H54 (cell line): ENCODE measurements around the gene SEPHS1.
"Not testable (repeated sequence)": the region's sequence is repeated elsewhere in the genome, so short reads cannot be mapped to it uniquely, and the experiment has no call there.

Experiments
- DNase-seq: peaks from one replicate; pipeline ENCODE4 v3.0.0; 2011; ENCODE audit warnings: low spot score, mixed read lengths; ENCODE audit not compliant: insufficient read length
- FAIRE-seq: peaks from 3 replicates; lab custom pipeline; 2011; peaks lifted over from hg19 to GRCh38; lab: Jason Lieb, UNC
- POLR2A ChIP-seq: IDR thresholded peaks from 2 replicates; pipeline ENCODE4 v1.6.1; 2011; ENCODE audit warnings: low read depth, mild to moderate bottlenecking, low read length

Gene SEPHS1

DNA sequence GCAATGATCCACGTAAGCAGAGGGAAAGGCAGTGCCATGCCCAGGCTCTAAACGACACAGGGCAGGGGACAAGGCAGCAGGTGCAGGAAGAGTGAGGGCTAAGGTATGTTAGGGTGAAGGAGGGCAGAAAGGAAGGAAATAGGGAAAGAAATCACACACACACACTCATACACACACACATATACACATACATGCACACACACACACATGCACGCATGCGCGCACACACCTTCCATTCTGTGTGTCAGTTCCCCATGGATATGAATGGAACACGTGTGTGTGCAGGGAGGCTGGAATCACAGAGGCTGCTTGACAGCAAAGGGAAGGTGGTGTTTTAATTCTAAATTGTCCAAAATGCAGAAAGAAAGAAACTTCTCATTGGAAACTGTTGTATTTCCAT, 42.0 kb downstream of the SEPHS1 start:
- DNase-seq (no peak), FAIRE-seq (no peak)
- TF ChIP-seq POLR2A: no peak

DNA sequence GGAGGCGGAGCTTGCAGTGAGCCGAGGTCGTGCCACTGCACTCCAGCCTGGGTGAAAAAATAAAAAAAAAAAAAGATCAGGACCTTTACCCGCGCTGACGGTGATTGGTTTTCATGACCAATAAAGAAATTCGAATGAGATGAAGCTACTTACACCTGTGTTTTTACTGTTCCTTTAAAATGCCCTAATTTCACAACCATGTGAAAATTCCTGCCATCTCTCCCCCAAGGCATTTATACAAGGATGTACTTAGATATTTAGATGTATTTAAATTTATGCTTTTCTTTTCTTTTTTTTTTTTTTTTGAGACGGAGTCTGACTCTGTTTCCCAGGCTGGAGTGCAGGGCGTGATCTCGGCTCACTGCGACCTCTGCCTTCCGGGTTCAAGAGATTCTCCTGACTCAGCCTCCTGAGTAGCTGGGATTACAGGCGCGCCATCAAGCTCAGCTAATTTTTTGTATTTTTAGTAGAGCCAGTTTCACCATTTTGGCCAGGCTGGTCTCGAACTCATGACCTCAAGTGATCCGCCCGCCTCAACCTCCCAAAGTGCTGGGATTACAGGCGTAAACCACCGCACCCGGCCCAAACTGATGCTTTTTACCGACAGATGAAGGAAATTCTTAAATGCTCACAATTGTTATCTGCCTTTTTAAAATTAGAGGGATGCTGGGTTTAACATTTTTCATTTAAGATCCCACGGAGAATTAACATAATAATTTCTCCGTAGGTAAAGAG, 45.1 kb downstream of the SEPHS1 start:
- TF ChIP-seq POLR2A: no peak
- no peak for FAIRE-seq
- no peak for DNase-seq

DNA sequence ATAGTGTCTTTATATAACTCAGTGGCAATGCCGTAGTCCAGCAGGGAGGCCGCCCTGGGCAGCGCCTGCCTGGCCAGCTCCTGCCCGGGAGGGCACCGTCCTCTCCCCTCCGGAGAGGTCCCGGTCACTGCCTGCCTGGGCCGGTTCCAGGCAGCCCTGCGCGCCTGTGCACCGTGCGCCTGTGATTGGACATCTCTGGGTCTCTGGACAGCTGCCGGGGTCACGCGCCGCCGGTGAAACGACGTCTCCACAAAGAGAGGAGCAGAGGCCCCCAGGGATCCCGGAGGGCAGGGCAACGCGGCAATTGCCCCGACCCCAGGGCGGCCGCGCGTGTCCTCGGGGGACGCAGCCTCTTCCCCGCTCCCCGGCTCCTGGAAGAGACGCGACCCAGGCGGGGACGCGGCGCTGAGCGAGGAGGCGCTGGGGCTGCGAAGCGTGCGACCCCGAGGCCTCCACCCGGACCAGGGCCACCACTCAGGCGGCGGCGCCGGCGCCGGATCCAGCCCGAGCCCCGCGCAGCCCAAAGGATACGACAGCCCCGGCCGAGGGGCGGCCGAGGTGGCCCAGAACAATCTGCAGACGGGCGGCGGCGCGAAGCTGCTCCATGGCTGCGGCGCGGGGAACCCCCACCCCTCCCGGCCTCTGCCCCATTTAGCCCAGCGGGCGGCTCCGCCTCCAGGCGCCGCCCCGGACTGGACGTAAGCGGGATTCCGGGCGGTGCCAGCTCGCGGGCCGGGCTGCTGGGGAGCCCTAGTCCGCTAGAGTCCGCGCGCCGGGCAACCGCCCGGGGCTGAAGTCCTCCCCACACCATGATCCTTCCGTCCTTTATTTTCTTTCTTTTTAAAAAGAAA, 48.4 kb downstream of the SEPHS1 start, which contains the start of gene PHYH:
Gene PHYH (minus strand): TSS at position 628 of the 851 bp plus-strand sequence. CDS start 22 bp downstream, at position 606.
- DNase-seq (peak; percentile 87), FAIRE-seq (no peak)
- TF ChIP-seq POLR2A: peak; percentile 84

DNA sequence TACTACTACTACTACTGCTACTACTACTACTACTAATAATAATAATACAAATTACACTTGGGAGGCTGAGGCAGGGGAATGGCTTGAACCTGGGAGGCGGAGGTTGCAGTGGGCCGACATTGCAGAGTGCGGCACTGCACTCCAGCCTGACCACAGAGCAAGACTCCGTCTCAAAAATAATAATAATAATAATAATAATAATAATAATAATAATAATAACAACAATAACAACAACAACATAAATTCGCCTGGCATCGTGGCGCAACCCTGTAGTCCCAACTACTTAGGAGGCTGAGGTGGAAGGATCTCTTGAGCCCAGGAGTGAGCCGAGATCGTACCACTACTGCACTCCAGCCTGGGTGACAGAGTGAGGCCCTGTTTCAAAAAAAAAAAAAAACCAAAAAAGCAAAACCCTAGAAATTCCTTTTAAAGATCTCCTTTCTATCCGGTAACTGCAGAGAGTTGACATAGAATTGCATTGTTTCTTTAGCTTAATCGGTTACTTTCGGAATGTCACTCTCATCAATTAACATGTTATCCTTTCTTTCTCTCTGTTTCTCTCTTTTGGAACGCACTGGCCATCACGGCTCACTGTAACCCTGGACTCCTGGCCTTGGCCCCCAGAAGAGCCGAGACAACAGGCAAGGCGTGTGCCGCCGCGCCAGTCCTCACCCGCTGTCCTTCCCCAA, 49.2 kb downstream of the SEPHS1 start:
- FAIRE-seq: no peak
- no peak for DNase-seq
- no peak for TF ChIP-seq POLR2A

DNA sequence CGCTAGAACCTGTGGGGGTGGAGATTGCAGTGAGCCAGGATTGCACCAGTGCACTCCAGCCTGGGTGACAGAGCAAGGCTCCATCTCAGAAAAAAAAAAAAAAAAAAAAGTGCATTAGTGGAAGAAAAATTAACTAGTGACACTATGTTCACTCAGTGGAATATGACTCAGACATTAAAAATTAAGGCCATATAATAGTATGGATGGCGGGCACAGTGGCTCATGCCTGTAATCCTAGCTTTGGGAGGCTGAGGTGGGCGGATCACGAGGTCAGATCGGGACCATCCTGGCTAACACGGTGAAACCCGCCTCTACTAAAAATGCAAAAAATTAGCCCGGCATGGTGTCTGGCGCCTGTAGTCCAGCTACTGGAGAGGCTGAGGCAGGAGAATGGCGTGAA, 51.6 kb downstream of the SEPHS1 start:
- no peak for FAIRE-seq
- DNase-seq: no peak
- TF ChIP-seq POLR2A: no peak

DNA sequence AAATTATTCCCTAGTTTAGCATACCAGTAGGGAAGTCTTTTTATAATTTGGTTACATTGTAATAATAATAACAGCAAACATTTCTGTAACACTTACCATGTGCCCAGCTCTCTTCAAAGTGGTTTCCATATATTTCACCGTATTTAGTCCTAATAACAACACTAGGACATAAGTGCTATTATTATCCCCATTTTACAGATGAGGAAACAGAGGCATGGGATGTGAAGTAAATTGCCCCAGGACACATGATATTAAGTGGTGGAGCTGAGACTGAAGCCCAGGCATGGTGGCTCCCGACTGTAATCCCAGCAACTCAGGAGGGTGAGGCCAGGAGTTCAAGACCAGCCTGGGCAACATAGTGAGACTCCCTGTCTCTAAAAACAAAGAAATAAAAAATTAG, 53.3 kb downstream of the SEPHS1 start:
- TF ChIP-seq POLR2A: no peak
- DNase-seq (no peak), FAIRE-seq (no peak)

DNA sequence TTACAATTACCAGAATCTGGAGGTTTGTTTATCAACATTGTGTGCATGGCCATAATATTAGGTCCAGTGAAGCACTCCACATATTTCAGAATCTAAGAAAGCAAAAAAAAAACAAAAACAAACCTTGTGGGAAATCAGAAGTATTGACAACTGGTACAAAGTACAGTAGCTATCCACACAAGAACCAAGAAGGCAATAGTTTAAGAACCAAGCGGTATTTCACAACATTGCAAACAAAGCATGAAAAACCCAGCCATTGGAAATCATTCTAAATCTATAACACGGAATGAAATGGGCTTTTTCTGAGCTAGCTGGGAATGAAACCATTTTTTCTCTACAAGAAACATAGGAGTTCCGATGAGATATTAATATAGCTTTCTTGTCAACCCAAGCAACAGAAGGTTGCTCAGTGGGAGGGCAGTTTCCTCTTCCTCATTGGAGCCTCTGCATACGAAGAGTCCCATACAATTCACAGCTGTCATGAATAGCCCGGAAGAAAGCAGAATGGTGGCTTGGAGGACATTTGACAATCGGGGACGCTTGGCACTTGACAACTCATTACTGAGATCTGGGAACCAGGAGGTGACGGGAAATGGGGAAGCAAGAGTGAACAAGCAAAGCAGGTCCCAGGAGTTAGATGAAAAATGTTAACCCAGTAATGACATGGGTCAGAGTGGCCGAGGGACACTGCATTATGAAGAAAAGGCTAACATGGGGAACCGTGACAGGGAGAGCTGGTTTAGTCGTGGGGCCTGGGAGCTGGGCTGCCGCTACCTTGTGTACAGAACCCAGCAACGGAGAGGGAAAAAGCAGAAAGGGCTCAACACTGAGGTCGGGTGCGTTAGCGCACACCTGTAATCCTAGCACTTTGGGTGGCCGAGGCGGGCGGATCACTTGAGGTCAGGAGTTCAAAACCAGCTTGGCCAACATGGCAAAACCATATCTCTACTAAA, 56.0 kb downstream of the SEPHS1 start:
- DNase-seq: no peak
- no peak for FAIRE-seq
- no peak for TF ChIP-seq POLR2A

DNA sequence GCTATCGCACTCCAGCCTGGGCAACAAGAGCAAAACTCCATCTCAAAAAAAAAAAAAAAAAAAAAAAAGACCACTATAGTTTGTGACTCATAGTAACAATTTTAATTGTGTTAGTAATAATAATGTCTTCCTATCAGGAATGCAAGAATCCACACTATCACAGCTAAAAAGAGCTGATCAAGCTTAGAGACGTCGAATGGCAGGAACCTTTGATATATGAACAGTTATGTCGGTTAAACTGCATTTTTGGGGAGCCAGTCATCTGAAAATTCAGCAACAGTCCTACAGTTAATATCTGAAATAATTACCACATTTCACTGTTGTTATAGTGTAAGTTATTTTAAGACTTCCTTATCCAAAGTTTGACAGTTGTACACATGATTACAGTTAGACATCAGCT, 57.0 kb downstream of the SEPHS1 start:
- no peak for TF ChIP-seq POLR2A
- FAIRE-seq (no peak), DNase-seq (no peak)

DNA sequence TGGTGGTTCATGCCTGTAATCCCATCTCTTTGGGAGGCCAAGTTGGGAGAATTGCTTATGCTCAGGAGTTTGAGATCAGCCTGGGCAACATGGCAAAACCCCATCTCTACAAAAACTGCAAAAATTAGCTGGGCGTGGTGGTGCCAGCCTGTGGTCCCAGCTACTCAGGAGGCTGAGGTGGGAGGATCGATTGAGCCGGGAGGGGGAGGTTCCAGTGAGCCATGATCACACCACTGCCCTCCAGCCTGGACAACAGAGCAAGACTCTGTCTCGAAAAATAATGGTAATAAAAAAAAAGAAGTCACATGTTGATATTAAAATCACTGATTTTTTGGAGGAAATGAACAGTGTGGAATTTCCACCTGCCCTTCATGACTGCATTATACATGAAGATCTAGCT, 64.0 kb downstream of the SEPHS1 start:
- TF ChIP-seq POLR2A: no peak
- DNase-seq (no peak), FAIRE-seq (no peak)

DNA sequence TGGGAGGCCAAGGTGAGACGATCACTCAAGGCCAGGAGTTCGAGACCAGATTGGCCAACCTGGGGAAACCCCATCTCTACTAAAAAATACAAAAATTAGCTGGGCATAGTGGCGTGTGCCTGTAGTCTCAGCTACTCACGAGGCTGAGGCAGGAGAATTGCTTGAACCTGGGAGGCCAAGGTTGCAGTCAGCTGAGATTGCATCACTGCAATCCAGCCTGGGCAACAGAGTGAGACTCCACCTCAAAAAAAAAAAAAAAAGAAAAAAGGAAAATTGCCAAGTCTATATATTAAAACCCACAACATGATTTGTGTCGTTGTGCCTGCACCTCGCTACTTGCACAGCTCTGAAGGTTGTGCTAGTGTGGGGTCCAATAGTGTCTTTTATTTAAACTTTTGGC, 65.7 kb downstream of the SEPHS1 start:
- DNase-seq, FAIRE-seq: not testable (repeated sequence)

DNA sequence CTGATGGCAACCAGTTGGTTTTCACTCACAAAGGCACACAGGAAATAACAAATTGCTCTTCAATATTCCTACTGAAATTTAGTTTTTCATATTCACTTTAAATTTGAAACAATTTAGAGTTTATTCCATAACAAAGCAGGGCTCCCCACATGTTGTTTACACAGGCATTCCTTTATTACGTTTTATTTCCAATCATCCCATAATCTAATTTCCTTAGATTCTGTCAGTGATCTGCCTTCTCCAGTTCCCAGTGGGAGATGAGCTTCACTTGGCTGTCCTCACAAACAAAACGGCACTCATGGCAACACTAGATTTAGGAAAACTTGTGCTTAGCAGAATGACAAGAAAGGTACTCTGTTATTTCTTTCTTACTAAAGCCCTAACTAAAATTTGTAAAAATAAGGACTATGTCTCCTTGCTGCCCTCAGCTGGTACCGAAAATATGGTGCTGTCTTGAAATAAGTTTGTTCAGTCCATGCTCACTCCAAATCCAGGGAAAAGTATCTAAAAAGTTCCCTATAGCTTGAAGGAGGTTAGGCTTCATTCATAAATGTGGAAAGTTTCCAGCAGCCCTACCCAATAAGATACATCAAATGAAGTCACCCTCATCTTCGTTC, 71.2 kb downstream of the SEPHS1 start:
- DNase-seq (no peak), FAIRE-seq (no peak)
- no peak for TF ChIP-seq POLR2A

DNA sequence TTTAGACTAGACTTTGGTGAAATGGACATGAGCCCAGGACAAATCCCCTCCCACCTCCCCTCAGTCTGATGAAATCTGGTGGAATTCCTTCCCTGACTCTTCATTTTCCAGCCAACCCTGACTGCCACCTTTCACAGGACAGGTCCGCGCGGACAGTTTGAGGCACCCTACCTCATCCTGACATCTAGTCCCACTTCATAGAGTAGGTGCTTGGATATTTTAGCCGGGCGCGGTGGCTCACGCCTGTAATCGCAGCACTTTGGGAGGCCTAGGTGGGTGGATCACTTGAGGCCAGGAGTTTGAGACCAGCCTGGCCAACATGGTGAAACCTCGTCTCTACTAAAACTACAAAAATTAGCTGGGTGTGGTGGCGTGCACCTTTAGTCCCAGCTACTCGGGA, 71.9 kb downstream of the SEPHS1 start:
- not testable (repeated sequence) for FAIRE-seq, DNase-seq

DNA sequence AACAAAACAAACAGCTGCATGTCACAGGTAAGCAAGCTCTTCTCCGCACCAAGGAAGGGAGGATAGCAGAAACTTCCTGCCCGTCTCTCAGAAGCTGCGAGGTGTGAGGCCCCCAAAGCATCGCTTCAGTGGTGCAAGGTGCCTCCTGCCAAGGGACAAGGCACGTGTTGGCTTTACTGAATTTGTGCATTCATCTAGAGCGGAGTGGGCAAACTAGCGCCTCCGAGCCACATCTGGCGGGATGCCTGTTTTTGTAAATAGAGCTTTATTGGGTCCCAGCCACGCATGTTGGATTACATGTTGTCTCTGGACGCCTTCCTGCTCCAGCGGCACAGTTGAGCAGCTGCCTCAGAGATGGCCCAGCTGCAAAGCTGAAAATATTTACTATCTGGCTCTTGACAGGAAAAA, 75.9 kb downstream of the SEPHS1 start:
- no peak for DNase-seq
- no peak for TF ChIP-seq POLR2A
- FAIRE-seq: no peak
